OCI-LY7 (cell line): ENCODE data around the gene EML3. TPM values are rescaled to one million over a fixed set of nuclear protein-coding genes. Genes with fewer than 3 reads are reported as not detected.

Source experiments
- BruUV-seq: library from RNA; stranded (reverse); fragments of 400-500 nt; replicated peaks from 2 replicates; lab custom pipeline; 2021; lab: Mats Ljungman, UMichigan
- CTCF ChIA-PET: fragments of 300-600 bp; sonication (Branson Sonifier 250); formaldehyde crosslinking; loops from one replicate; lab custom pipeline; 2022; ENCODE audit warnings: antibody characterized with exemption; ENCODE audit not compliant: unreplicated experiment; lab: Charles Lee
- POLR2A ChIA-PET: fragments of 300-600 bp; sonication (Branson Sonifier 250); formaldehyde crosslinking; loops from one replicate; lab custom pipeline; 2022; ENCODE audit warnings: antibody characterized with exemption; lab: Charles Lee
- DNase-seq: peaks from one replicate; pipeline ENCODE4 v3.0.0-alpha.2; 2015; ENCODE audit warnings: low spot score
- H2AFZ ChIP-seq: fragments of 200-600 bp; sonication (generic), shearing (Covaris generic); 2 replicates; pipeline ENCODE4 v1.6.1; 2014; ENCODE audit warnings: mild to moderate bottlenecking, antibody characterized with exemption, low read length, moderate library complexity
- H3K27ac ChIP-seq: fragments of 200-600 bp; sonication (generic); 2 replicates; pipeline ENCODE4 v1.5.1; 2014; ENCODE audit warnings: mixed run types, low read depth, mild to moderate bottlenecking, moderate library complexity, low read length, inconsistent platforms; ENCODE audit not compliant: poor library complexity, severe bottlenecking
- H3K36me3 ChIP-seq: fragments of 200-600 bp; sonication (generic); 2 replicates; pipeline ENCODE4 v1.6.1; 2014; ENCODE audit warnings: mild to moderate bottlenecking, antibody characterized with exemption, low read length, moderate library complexity, mixed read lengths; ENCODE audit not compliant: insufficient read depth
- H3K4me1 ChIP-seq: fragments of 200-600 bp; sonication (generic); 2 replicates; pipeline ENCODE4 v1.5.1; 2014; ENCODE audit warnings: mild to moderate bottlenecking, low read length; ENCODE audit not compliant: insufficient read depth, poor library complexity, severe bottlenecking
- H3K4me2 ChIP-seq: fragments of 200-600 bp; sonication (generic); 2 replicates; pipeline ENCODE4 v1.6.1; 2014; ENCODE audit warnings: mild to moderate bottlenecking, low read length
- H3K4me3 ChIP-seq: fragments of 200-600 bp; sonication (generic); 2 replicates; pipeline ENCODE4 v1.5.1; 2014; ENCODE audit warnings: mild to moderate bottlenecking, low read depth, low read length; ENCODE audit not compliant: poor library complexity, severe bottlenecking
- H3K79me2 ChIP-seq: fragments of 200-600 bp; sonication (generic); 2 replicates; pipeline ENCODE4 v1.6.1; 2016; ENCODE audit warnings: low read depth, mild to moderate bottlenecking, low read length, moderate library complexity, mixed read lengths; ENCODE audit not compliant: insufficient read depth
- H3K9me2 ChIP-seq: fragments of 200-600 bp; sonication (generic); 2 replicates; pipeline ENCODE4 v1.6.1; 2016; ENCODE audit warnings: mild to moderate bottlenecking, low read length, mixed read lengths; ENCODE audit not compliant: insufficient read depth
- H3K9me3 ChIP-seq: fragments of 200-600 bp; sonication (generic); 2 replicates; pipeline ENCODE4 v1.6.1; 2014; ENCODE audit warnings: mild to moderate bottlenecking, mixed run types, low read length, mixed read lengths
- H4K20me1 ChIP-seq: fragments of 200-600 bp; sonication (generic); 2 replicates; pipeline ENCODE4 v1.6.1; 2014; ENCODE audit warnings: mild to moderate bottlenecking, antibody characterized with exemption, low read length, moderate library complexity, mixed read lengths; ENCODE audit not compliant: insufficient read depth
- CTCF ChIP-seq: fragments of 200-600 bp; sonication (generic); conservative IDR thresholded peaks from 2 replicates; pipeline ENCODE4 v1.5.1; 2014; ENCODE audit warnings: mild to moderate bottlenecking, antibody characterized with exemption, low read length, moderate library complexity, mixed read lengths
- EZH2phosphoT487 ChIP-seq: fragments of 200-600 bp; sonication (generic); IDR thresholded peaks from 2 replicates; pipeline ENCODE4 v1.6.1; 2018; ENCODE audit warnings: low read depth, borderline replicate concordance, mild to moderate bottlenecking, mixed run types, antibody characterized with exemption, low read length, moderate library complexity, mixed read lengths
- intact Hi-C: fragments of 100-400 bp; cut with micrococcal nuclease; formaldehyde crosslinking; loops from one replicate; pipeline ENCODE4 v1.10.0; 2022; ENCODE audit not compliant: unreplicated experiment
- total RNA-seq, 2 experiments: library from RNA; depleted of rRNA in 1 of 2; stranded (reverse); fragments of >200 nt in 1 of 2; shearing (Covaris generic) in 1 of 2; gene quantifications; 2 replicates each; pipeline ENCODE4 v1.2.3, GENCODE V29; 2014 to 2022

EML3 gene
- total RNA-seq, 2 experiments from 2014 or later: 52.8 to 81.6 TPM

- intact Hi-C loops: no loop called here
- no peak overlapping the region for H2AFZ ChIP-seq
- H3K79me2 ChIP-seq: no peaks in the 10 kb centered on the region
- POLR2A ChIA-PET: interaction anchor here (1.0 to 1.4 kb wide), 4 partner anchors 13 to 124 kb away, joined by 3 to 6 read pairs (median 4); partner anchors contain the start of genes EEF1G and TUT1
- H3K9me3 ChIP-seq: no peaks in the 10 kb centered on the region
- peak overlapping the region; percentile 38; the same call in 1 of the 2 replicates for H3K4me2 ChIP-seq
- peaks cover 42% of the 10 kb centered on the region for H3K4me1 ChIP-seq
- no peak overlapping the region for H3K4me3 ChIP-seq
- no peaks in the 10 kb centered on the region for H4K20me1 ChIP-seq
- H3K27ac ChIP-seq: peak overlapping the region; percentile 48
- peaks cover 79% of the 10 kb centered on the region for H3K36me3 ChIP-seq
- H3K9me2 ChIP-seq: no peaks in the 10 kb centered on the region
- BruUV-seq: no TSS peak
- peak; percentile 62 for DNase-seq
- TF ChIP-seq EZH2phosphoT487 (no peak), CTCF (no peak)
- CTCF ChIA-PET: interaction anchor here (0.9 to 1.8 kb wide), 2 partner anchors 14 to 45 kb away, joined by 3 to 9 read pairs; partner anchors contain the start of gene MTA2
Measured at GRCh38 chr11:62556108-62556874, 56.3 kb downstream of the EML3 start.

- BruUV-seq: no TSS peak
- H2AFZ ChIP-seq: no peak overlapping the region
- no peaks in the 10 kb centered on the region for H3K9me2 ChIP-seq
- intact Hi-C loops: no loop called here
- no peak overlapping the region for H3K4me3 ChIP-seq
- H3K4me1 ChIP-seq: peaks cover 42% of the 10 kb centered on the region
- peak overlapping the region; percentile 48 for H3K27ac ChIP-seq
- POLR2A ChIA-PET: interaction anchor here (1.0 to 1.2 kb wide), 3 partner anchors 13 to 36 kb away, joined by 3 to 5 read pairs (median 4); partner anchors contain the start of genes EEF1G and TUT1
- H3K36me3 ChIP-seq: peaks cover 72% of the 10 kb centered on the region
- H3K4me2 ChIP-seq: peak overlapping the region; percentile 38; the same call in 1 of the 2 replicates
- H4K20me1 ChIP-seq: no peaks in the 10 kb centered on the region
- H3K9me3 ChIP-seq: no peaks in the 10 kb centered on the region
- DNase-seq: peak; percentile 52
- H3K79me2 ChIP-seq: no peaks in the 10 kb centered on the region
- TF ChIP-seq EZH2phosphoT487 (no peak), CTCF (no peak)
- CTCF ChIA-PET: interaction anchor here (0.9 kb wide), 1 partner anchor 46 kb away, joined by 3 read pairs; the partner anchor contains the start of gene MTA2
Measured at GRCh38 chr11:62555464-62556107, 57.0 kb downstream of the EML3 start.
